DND-41 (cell line): ENCODE measurements around the gene ADTRP.

Experiments used
- CTCF ChIP-seq: IDR thresholded peaks from 2 replicates; pipeline ENCODE4 v1.5.1; 2012; ENCODE audit warnings: borderline replicate concordance, low read length, moderate library complexity, mild to moderate bottlenecking; ENCODE audit not compliant: poor library complexity, severe bottlenecking; ENCODE audit errors: extremely low read depth
- EZH2 ChIP-seq: IDR thresholded peaks from 3 replicates; pipeline ENCODE4 v1.6.1; 2012; ENCODE audit warnings: borderline replicate concordance, low read depth, mild to moderate bottlenecking, moderate library complexity, low read length, inconsistent platforms; ENCODE audit not compliant: severe bottlenecking

GRCh38 chr6:11811644-11812264 is 33.2 kb upstream of the ADTRP start:
- TF ChIP-seq CTCF (no peak), EZH2 (no peak)
